NCI-H1694 (cell line): ENCODE results near the gene DESI2.
A peak's percentile ranks its signal among the peaks of the same experiment; 100 is the strongest.
"Not testable (repeated sequence)": the region's sequence is repeated elsewhere in the genome, so short reads cannot be mapped to it uniquely, and the experiment has no call there.

Experiments
- DNase-seq: peaks from one replicate; lab custom pipeline; 2025; lab: John Stamatoyannopoulos, UW

DESI2 gene

GRCh38 chr1:244705261-244706234 is 52.6 kb downstream of the DESI2 start:
- DNase-seq = no peak

GRCh38 chr1:244709076-244709475 is 56.1 kb downstream of the DESI2 start:
- DNase-seq = no peak

DNA sequence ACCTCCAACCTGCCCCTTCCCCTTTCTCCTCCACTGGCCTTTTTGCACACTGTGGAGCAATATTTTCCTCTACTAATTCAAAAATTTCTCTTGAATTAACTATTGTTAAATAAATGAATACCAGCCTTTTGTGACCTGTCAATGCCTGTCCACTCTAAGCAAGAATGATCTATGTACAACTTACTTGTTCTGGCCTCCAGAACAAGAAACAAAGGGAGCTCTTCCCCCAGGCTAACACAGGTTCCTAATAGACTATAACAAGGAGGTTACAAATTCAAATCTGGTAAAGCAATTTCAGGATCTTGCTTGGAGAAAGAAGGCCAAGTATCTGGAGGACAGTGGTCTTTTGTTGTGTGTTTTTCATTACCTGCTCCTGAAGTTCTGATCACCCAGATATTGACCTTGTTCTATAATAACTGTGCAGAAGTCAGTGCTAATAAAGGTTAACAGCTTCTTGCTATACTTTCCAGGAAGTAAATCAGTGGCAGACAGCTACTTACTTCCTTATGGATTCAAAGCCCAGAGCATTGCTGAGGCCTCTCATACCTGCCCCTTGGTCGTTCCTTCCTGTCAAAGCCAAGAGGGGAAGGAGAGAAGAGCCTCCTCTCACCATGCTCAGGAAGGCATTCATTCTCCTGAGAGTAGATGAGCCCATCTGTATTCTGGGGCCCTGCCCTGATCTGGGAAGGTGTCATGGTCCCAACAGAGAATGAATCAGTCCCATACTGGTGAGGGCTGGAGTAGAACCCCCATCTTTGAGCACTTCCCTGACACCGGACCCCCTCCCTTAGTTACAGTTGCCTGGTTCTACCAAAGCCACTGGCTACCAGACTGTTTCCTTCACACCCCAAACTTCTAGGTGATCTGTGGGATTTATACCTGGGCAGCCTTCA is 56.8 kb downstream of the DESI2 start:
- no peak for DNase-seq

DNA sequence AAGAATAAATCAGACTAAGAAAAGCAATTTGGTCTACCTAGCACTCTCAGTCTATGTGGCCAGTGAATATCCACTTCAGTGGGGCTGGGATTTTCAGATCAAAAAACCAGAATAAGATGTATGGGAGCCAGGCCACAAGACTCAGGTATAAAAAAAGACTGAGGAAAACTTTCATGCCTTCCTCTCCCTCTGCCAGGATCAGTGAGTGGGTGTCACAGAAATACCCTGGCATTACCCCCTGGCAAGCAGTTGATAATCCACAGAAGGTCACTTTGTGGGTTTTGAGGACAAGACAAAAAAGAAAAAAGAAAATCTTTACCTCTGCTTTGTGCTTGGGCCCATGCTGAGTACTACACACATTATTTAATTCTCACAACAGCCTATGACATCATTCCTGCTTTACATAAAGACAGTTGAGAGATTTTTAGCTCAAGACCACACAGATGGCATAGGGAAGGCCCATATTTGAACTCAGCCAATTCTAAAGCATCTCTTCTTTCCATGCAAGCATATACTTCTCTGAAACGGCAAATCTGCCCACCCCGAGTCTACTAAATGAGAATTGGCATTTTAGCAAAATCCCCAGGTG is 57.6 kb downstream of the DESI2 start:
- no peak for DNase-seq

DNA sequence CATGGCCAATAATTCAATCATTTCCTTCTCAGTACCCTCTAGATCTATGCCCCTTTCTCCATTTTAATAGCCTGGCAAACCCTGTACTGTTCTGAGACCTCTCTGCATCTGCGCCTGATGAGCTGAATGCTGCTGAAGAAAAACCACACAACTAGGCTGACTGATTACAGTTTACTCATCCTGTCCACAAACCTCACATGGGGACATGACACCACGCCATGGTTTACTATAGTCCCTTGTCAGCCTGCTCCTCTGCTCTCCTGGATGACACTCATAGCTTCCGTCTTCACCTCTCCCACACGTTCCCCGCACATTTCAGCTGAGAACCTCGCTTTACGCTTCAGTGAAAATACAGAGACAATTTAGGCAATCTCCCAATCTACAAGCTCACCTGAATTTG is 59.7 kb downstream of the DESI2 start:
- DNase-seq = no peak

- no peak for DNase-seq
These were observed 60.4 kb downstream of the DESI2 start for GRCh38 chr1:244713332-244713731.

DNA sequence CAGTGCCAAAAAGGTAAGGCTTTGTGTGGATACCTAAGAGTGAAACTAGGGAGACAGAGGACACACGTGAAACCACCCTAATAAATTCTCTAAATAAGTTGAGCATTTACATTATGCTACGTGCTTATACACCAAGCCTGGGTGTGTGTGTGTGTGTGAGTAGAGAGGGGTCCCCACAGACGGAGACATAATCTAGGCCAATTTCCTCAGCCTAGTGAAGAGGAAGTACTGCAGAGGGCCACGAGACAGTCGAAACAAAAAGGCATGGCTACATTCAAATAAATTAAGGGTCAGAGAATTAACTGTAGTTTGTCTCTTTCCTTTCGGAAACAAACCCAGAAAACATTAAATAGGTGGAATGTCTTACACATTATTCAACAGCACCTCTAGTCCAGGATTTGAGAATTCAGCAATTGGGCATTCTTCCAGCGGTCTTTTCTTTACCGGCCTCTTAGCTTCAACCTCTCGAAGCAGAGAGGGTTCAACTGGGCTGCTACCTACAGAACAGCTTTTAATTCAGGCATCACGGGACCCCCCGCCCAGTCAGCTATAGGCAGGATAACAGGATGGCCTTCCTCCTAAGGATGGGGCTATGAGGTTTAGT is 75.0 kb downstream of the DESI2 start:
- DNase-seq = no peak

DNA sequence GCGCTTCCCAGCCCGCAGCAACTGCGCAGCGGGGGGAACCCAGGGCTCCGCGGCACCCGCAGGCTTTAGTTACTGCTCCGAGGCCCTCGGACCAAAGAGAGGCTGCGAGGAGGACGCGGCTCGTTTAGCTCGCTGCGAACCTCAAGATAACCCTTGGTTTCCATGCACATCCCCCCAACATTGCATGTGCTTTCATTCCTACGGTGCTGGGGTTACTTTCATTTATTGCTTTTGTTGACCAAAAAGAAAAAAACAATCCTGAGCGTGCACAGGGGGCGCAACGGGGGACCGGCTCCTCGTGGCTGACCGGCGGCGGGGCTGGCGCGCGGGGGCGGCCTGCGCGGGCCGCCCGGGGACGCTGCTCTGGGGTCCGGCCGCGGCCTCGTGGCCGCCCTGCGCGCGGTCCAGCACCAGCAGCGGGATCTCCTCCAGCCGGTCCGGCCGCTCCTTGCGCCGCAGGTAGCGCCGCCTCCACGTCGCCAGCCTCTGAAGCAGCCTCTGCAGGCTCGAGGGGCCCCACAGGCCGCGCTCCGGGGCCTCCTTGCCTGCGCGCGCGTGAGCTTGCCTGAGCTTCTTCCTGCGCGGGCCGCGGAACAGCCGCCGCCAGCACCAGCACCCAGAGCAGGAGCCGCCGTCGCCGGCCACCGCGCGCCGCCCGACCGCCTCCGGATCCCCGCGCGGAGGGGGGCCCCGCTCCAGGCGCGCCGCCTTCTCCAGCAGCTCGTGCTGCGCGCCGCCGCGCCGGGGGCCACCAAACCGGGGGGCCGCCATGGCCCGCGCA is 77.4 kb downstream of the DESI2 start:
- DNase-seq = no peak

DNA sequence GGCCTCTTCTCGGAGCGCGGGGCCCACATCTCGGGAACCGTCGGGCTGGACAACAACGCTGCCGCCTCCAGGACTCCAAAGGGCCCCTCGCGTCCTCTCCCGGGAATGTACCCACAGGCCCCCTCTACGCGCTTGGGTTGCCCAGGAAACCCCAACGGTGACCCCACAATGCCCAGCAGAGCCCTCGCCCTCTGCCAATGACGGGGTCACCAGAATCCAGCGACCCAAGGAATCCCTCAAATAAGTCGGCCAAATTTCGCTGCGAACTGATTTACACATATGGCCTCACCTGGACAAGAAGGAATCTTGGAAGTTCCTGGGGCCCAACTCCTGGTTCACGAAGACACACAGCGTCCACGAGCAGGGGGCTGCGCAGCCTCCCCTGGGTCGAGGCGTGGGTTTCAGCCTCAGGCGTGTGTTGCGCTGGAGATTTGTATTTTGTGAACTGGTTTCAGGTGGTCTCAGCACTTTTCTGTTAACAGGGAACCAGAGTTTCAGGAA is 78.1 kb downstream of the DESI2 start:
- no peak for DNase-seq

DNA sequence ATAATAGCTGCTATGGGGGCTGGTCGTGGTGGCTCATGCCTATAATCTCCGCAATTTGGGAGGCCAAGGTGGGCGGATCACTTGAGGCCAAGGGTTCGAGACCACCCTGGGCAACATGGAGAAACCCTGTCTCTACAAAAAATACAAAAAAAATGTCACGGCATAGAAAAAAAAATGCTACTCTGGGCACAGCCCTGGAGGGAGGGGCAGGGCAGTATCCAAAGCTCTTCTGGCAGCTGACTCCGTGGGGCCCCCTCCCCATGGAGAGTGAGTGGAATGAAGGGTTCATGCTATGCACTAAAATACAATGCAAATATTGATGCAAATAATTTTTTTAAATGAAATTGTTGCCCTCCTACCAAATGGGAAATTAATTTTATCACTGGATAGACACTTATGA is 78.7 kb downstream of the DESI2 start:
- no peak for DNase-seq

DNA sequence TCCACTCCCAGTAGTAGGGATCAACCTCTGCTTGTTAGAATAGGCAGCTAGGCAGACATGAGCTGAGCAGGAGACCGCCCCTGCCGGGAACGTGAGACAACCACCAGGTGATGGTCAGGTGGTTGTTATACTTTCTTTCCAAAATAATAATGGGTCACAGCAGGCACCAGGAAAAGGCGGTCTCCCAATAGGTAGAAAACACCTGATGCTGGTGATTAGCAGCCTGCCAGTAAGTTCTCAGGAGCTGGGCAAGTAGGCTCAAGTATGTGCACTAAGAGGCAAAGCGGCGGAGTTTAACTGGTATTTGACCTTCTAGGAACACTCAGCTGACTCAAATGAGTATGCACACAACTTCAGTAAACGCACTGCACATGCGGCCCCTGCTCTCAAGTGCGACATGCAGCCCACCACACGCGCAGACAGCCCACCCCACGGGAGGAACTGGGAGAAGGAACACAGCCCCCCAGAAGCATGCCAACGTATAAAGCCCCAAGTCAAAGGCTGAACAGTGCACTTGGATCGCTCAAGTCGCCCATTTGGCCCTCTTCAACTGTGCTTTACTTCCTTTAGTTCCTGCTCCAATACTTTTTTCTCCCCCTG is 80.0 kb downstream of the DESI2 start:
- DNase-seq = no peak

- DNase-seq = no peak
These were observed 82.5 kb downstream of the DESI2 start for GRCh38 chr1:244735404-244735803.

GRCh38 chr1:244735876-244736561 is 83.1 kb downstream of the DESI2 start:
- no peak for DNase-seq

- DNase-seq = not testable (repeated sequence)
These were observed 86.2 kb downstream of the DESI2 start for GRCh38 chr1:244739140-244739539.

DNA sequence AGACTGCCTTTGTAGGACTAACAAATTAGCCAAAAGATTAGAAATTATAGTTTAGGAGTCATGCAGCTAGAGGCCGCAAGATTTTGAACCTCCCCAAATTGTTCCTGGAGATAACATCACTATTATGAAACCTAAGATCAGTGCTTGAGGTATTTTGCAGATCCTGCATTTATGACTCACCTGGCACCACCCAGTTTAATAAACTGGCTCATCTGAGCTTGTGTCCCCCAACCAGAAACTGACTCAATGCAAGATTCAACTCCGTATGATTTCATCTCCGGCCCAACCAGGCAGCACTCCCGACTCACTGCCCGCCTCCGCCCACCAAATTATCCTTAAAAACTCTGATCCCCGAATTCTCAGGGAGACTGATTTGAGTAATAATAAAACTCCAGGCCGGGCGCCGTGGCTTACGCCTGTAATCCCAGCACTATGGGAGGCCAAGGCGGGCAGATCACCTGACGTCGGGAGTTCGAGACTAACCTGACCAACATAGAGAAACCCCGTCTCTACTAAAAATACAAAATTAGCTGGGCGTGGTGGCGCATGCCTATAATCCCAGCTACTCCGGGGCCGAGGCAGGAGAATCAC is 87.2 kb downstream of the DESI2 start:
- DNase-seq = not testable (repeated sequence)

DNA sequence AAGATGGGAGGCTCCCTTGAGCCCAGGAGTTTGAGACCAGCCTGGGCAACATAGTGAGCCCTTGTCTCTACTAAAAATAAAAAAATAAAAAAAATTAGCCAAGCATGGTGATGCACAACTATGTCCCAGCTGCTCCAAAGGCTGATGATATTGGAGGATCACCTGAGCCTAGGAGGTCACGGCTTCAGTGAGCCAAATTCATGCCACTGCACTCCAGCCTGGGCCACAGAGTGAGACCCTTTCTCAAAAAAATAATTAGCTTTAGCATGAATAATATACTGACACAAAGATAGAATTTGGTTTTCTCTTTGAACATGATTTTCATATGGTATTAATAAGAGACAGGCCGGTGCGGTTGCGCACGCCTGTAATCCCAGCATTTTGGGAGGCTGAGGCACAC is 88.8 kb downstream of the DESI2 start:
- no peak for DNase-seq

GRCh38 chr1:244749230-244750016 is 96.5 kb downstream of the DESI2 start:
- DNase-seq = no peak

- DNase-seq = peak; percentile 92
These were observed 98.5 kb downstream of the DESI2 start for GRCh38 chr1:244751271-244751895.
